MM.1S (cell line): ENCODE measurements around the gene PPP1R11.

Experiments
- EZH2phosphoT487 ChIP-seq: fragments of 300-600 bp; sonication (generic); IDR thresholded peaks from 2 replicates; pipeline ENCODE4 v1.6.1; 2018; ENCODE audit warnings: antibody characterized with exemption, low read length
- TF ChIP-seq, protein P1 (sequence below): fragments of 300-600 bp; sonication (generic); IDR thresholded peaks from 2 replicates; pipeline ENCODE4 v1.5.1; 2016; ENCODE audit warnings: antibody characterized with exemption, low read length, mixed read lengths

DNA sequence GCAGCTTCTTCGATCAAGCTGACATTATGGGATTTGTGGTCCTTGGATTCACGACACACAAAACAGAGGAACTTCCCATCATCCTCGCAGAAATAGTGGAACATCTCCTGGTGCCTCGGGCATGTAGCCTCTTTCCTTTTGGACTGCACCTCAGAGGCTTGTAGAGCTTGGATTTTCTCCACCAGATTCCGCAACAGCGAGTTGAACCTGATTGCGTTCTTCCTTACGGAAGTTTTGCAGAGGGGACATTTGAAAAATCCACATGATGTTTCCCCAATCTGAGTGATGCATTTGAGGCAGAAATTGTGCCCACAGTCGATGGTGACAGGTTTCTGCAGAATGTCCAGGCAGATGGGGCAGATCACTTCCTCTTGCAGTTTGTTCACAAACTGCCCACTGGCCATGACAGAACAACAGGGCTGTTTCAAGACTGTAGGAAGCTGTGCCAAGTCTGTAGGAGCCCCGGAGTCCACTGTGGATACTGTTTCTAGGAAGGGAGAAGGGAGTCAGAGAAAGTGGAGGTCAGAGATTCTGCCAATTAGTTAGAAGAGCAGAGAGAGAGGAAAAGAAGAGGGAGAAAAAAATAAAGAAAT, 45.5 kb downstream of the PPP1R11 start:
- TF ChIP-seq, protein P1, sequence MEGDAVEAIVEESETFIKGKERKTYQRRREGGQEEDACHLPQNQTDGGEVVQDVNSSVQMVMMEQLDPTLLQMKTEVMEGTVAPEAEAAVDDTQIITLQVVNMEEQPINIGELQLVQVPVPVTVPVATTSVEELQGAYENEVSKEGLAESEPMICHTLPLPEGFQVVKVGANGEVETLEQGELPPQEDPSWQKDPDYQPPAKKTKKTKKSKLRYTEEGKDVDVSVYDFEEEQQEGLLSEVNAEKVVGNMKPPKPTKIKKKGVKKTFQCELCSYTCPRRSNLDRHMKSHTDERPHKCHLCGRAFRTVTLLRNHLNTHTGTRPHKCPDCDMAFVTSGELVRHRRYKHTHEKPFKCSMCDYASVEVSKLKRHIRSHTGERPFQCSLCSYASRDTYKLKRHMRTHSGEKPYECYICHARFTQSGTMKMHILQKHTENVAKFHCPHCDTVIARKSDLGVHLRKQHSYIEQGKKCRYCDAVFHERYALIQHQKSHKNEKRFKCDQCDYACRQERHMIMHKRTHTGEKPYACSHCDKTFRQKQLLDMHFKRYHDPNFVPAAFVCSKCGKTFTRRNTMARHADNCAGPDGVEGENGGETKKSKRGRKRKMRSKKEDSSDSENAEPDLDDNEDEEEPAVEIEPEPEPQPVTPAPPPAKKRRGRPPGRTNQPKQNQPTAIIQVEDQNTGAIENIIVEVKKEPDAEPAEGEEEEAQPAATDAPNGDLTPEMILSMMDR: no peak
- no peak for TF ChIP-seq EZH2phosphoT487
